SJSA1 (cell line): ENCODE data around the gene WDR37. TPM values are rescaled to one million over a fixed set of nuclear protein-coding genes. Genes with fewer than 3 reads are reported as not detected.

Experiments
- DNase-seq, 2 experiments: peaks; one replicate each; pipeline ENCODE4 v3.0.0-alpha.2; 2015 to 2020; ENCODE audit warnings: low spot score in 2 of 2, low read depth in 1 of 2
- H3K27ac ChIP-seq: fragments of 250-450 bp; sonication (Bioruptor Pico); 2 replicates; pipeline ENCODE4 v1.5.1; 2020; ENCODE audit warnings: mild to moderate bottlenecking, moderate library complexity
- H3K27me3 ChIP-seq: fragments of 250-450 bp; sonication (Bioruptor Pico); replicated peaks from 2 replicates; pipeline ENCODE4 v1.5.1; 2020; ENCODE audit warnings: mild to moderate bottlenecking, moderate library complexity
- H3K36me3 ChIP-seq: fragments of 250-450 bp; sonication (Bioruptor Pico); 2 replicates; pipeline ENCODE4 v1.5.1; 2020; ENCODE audit warnings: mild to moderate bottlenecking
- H3K4me1 ChIP-seq: fragments of 250-450 bp; sonication (Bioruptor Pico); replicated peaks from 2 replicates; pipeline ENCODE4 v1.6.1; 2021; ENCODE audit warnings: mild to moderate bottlenecking
- H3K4me3 ChIP-seq: fragments of 250-450 bp; sonication (Bioruptor Pico); 2 replicates; pipeline ENCODE4 v1.5.1; 2020; ENCODE audit warnings: mild to moderate bottlenecking
- H3K9me3 ChIP-seq: fragments of 250-450 bp; sonication (Bioruptor Pico); replicated peaks from 2 replicates; pipeline ENCODE4 v1.5.1; 2020; ENCODE audit warnings: mild to moderate bottlenecking
- total RNA-seq: library from RNA; depleted of rRNA; stranded (reverse); fragments of >200 nt; shearing (Covaris generic); gene quantifications from 2 replicates; pipeline ENCODE4 v1.2.3, GENCODE V29; 2014

WDR37 gene
- total RNA-seq, 1 experiment from 2014 or later: 8.1 TPM

DNA sequence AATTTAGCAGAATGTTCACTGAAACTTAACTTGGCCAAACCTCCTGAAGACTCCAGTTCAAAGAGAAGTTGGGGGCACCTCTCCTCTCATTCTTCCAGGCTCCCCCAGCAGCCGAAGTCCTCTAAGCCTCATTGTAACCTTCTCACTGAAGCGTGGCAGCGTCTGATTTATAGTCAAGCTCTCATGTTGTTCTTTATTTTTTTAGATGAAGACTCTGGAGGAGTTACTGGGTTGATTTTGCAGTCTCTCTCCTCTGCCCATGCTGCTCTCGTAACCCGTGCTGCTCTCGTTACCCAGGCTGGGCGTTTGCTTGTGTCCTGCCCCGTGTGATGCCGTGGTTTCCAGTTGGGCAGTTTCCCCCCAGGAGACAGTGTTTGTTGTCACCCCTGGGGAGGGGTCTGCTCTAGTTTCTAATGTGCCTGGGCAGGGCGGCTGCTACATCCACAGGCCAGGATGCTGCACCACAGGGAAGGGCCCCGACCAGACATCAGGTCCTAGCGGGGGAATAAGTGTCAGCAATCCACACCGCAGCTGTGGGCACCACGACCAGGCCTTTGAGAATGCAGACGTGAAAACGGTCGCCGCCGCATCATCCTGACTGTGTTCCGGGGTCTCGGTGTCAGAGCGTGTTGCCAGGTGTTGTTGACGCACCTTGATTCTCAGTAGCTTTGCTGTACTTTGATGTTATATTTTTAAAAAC, 65.2 kb downstream of the WDR37 start:
- H3K4me3 ChIP-seq: no peak overlapping the region
- H3K27me3 ChIP-seq: no peaks in the 10 kb centered on the region
- peak in 1 of 2 experiments; percentile 40 for DNase-seq
- H3K4me1 ChIP-seq: no peaks in the 10 kb centered on the region
- H3K27ac ChIP-seq: no peak overlapping the region
- peaks cover 70% of the 10 kb centered on the region for H3K36me3 ChIP-seq
- no peaks in the 10 kb centered on the region for H3K9me3 ChIP-seq

DNA sequence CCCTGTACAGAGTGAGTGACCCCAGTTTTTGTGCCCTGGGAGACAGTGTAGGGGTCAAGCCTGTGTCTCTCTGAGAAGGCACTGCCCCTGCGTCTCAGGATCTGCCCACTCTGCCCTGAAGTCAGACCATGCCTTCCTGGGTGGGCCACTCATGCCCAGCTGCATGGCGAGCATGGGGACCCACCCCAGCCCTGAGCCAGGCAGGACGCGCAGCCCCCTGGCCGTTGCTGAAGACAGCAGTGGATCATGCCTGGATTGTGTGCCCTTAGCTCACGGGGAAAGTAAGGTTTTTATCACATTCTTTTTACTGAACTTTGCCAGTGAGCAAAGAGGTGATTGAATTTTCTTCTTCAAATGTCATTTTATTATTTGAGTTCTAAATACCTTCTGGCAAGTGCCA, 66.2 kb downstream of the WDR37 start:
- Histone ChIP-seq H3K9me3 (no peaks in the 10 kb centered on the region), H3K27me3 (no peaks in the 10 kb centered on the region), H3K4me3 (no peak overlapping the region), H3K4me1 (no peaks in the 10 kb centered on the region), H3K27ac (no peak overlapping the region), H3K36me3 (peaks cover 61% of the 10 kb centered on the region)
- DNase-seq: peak in 1 of 2 experiments; percentile 26

DNA sequence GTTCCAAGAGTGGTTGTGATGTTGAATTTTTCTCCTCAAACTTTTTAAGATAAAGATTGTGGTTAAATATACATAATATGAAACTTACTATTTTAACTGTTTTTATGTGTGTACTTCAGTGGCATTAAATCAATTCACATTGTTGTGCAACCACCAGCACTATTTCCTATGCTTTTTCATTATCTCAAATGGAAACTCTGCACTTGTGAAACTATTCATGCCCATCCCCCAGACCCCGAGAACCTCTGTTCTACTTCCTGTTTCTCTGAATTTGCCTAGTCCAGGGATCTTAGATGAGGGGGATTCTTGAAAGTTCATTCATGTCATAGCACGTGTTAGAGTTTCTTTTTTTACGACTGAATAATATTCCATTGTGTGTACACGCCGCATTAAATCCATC, 67.0 kb downstream of the WDR37 start:
- DNase-seq: no peak
- H3K27ac ChIP-seq: no peak overlapping the region
- no peak overlapping the region for H3K4me3 ChIP-seq
- no peaks in the 10 kb centered on the region for H3K27me3 ChIP-seq
- peaks cover 60% of the 10 kb centered on the region for H3K36me3 ChIP-seq
- H3K4me1 ChIP-seq: no peaks in the 10 kb centered on the region
- no peaks in the 10 kb centered on the region for H3K9me3 ChIP-seq

DNA sequence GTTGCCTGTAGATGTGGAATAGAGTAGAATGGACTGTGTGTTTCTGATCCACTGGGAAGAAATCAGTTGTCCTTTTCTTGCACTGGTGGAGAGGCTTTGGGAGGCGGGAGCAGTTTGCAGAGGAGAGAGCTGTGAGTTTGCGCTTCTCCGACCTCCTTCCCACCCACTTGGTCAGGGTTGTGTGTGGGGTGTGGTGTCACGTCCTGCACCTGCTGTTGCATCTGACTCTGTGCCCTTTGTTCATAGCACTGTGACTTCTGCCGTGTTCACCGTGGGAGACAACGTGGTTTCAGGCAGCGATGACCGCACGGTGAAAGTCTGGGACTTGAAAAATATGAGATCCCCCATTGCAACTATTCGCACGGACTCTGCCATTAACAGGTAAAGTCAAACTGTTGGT, 67.8 kb downstream of the WDR37 start:
- H3K4me1 ChIP-seq: no peaks in the 10 kb centered on the region
- peak in 1 of 2 experiments; percentile 30 for DNase-seq
- H3K27me3 ChIP-seq: no peaks in the 10 kb centered on the region
- no peaks in the 10 kb centered on the region for H3K9me3 ChIP-seq
- H3K4me3 ChIP-seq: no peak overlapping the region
- peaks cover 63% of the 10 kb centered on the region for H3K36me3 ChIP-seq
- H3K27ac ChIP-seq: no peak overlapping the region

- Histone ChIP-seq H3K4me1 (no peaks in the 10 kb centered on the region), H3K4me3 (no peak overlapping the region), H3K27me3 (no peaks in the 10 kb centered on the region), H3K27ac (no peak overlapping the region), H3K9me3 (no peaks in the 10 kb centered on the region), H3K36me3 (peaks cover 67% of the 10 kb centered on the region)
- DNase-seq: peak in 1 of 2 experiments; percentile 20
These were observed 68.6 kb downstream of the WDR37 start for GRCh38 chr10:1124796-1125195.

- Histone ChIP-seq H3K4me3 (no peak overlapping the region), H3K27me3 (no peaks in the 10 kb centered on the region), H3K4me1 (no peaks in the 10 kb centered on the region), H3K9me3 (no peaks in the 10 kb centered on the region), H3K36me3 (peaks cover 74% of the 10 kb centered on the region), H3K27ac (no peak overlapping the region)
- peak in 1 of 2 experiments; percentile 28 for DNase-seq
These were observed 70.3 kb downstream of the WDR37 start for GRCh38 chr10:1126461-1126860.

- Histone ChIP-seq H3K27ac (no peak overlapping the region), H3K27me3 (no peaks in the 10 kb centered on the region), H3K4me1 (no peaks in the 10 kb centered on the region), H3K4me3 (no peak overlapping the region), H3K36me3 (peaks cover 67% of the 10 kb centered on the region), H3K9me3 (no peaks in the 10 kb centered on the region)
- peak in 1 of 2 experiments; percentile 31 for DNase-seq
These were observed 71.4 kb downstream of the WDR37 start for GRCh38 chr10:1127629-1128028.

- Histone ChIP-seq H3K4me3 (no peak overlapping the region), H3K27me3 (no peaks in the 10 kb centered on the region), H3K27ac (no peak overlapping the region), H3K36me3 (peaks cover 65% of the 10 kb centered on the region), H3K4me1 (no peaks in the 10 kb centered on the region), H3K9me3 (no peaks in the 10 kb centered on the region)
- DNase-seq: no peak
These were observed 71.9 kb downstream of the WDR37 start for GRCh38 chr10:1128115-1128514.

DNA sequence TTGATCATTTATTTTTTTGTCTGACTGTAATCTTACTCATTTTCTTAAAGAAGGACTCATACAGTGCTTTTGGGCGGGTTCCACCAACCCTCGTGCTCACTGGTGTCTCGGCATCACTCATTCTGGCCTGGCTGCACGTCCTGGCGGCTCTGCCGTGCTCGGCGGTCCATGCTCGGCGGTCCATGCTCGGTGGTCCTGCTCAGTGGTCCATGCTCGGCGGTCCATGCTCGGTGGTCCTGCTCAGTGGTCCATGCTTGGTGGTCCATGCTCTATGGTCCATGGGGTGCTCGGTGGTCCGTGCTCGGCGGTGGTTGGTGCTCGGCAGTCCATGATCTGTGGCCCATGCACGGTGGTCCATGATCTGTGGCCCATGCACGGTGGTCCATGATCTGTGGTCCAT, 72.5 kb downstream of the WDR37 start:
- Histone ChIP-seq H3K9me3 (no peaks in the 10 kb centered on the region), H3K36me3 (peaks cover 60% of the 10 kb centered on the region), H3K4me1 (no peaks in the 10 kb centered on the region), H3K27ac (no peak overlapping the region), H3K27me3 (no peaks in the 10 kb centered on the region), H3K4me3 (no peak overlapping the region)
- peak in 1 of 2 experiments; percentile 32 for DNase-seq

DNA sequence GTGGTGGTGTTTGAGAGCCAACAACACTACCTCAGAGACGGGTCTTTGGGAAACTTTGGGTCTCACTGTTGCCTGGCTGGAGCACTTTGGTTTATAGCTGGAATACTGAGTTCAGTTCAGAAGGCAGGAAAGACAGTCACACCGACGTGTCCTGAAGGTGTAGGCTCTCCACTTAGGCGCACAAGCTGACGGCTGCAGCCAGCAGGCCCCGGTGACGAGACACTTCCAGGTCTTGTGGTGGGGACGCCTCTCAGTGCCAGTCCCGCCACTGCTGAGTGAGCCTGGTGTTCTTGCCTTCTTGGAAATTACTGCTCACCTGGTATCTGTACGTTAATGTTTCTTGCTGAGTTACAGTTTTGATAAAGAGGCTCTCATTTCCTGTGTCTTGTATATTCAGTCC, 74.0 kb downstream of the WDR37 start:
- H3K4me3 ChIP-seq: no peak overlapping the region
- no peaks in the 10 kb centered on the region for H3K9me3 ChIP-seq
- H3K27ac ChIP-seq: no peak overlapping the region
- DNase-seq: peak in 1 of 2 experiments; percentile 20
- H3K4me1 ChIP-seq: no peaks in the 10 kb centered on the region
- H3K36me3 ChIP-seq: peaks cover 46% of the 10 kb centered on the region
- no peaks in the 10 kb centered on the region for H3K27me3 ChIP-seq

DNA sequence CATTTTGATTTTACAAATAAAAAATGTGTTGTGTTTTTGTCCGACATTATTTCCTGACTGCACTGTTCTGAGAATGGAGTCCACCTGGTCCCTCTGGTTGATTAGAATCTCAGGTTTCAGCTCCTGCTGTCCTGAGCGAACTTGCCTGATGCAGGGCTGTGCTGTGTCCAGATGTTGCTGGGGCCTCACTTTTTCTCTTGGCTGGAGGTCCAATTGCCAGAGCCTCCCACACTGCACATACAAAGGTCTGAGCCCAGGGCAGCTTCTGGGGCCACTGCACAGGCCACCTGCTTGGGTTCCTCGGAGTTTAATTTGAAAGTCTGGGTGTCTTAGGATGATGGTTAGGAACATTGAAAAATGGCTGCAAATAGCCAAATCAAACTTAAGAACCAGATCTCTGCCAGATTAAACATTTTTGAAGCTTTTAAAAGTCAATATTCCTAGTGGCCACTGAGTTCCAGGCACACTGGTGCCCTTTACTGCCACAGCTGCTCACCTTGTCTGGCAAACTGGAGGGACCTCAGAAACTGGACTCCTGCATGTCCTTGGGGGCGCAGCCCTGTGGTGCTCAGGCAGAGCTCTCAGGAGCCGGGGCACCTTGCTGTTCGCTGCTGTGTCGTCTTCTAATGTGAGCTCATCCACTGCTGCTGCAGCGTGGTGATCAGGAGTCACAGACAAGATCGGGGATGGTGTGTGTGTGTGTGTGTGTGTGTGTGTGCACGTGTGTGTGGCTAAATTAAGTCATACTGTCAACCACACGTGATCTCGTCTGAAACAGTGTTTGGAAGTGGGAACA, 75.0 kb downstream of the WDR37 start:
- DNase-seq: peak in 1 of 2 experiments; percentile 23
- Histone ChIP-seq H3K36me3 (peaks cover 39% of the 10 kb centered on the region), H3K9me3 (no peaks in the 10 kb centered on the region), H3K4me3 (no peak overlapping the region), H3K27ac (no peak overlapping the region), H3K4me1 (no peaks in the 10 kb centered on the region), H3K27me3 (no peaks in the 10 kb centered on the region; the same call in 1 of the 2 replicates)

- no peaks in the 10 kb centered on the region for H3K9me3 ChIP-seq
- no peaks in the 10 kb centered on the region for H3K4me1 ChIP-seq
- no peak overlapping the region for H3K4me3 ChIP-seq
- no peaks in the 10 kb centered on the region; the same call in 1 of the 2 replicates for H3K27me3 ChIP-seq
- H3K27ac ChIP-seq: no peak overlapping the region
- H3K36me3 ChIP-seq: peaks cover 39% of the 10 kb centered on the region
- DNase-seq: peak in 1 of 2 experiments; percentile 34
These were observed 76.4 kb downstream of the WDR37 start for GRCh38 chr10:1132584-1132983.

- H3K9me3 ChIP-seq: no peaks in the 10 kb centered on the region
- peaks cover 34% of the 10 kb centered on the region for H3K36me3 ChIP-seq
- no peaks in the 10 kb centered on the region; the same call in 1 of the 2 replicates for H3K27me3 ChIP-seq
- H3K27ac ChIP-seq: no peak overlapping the region
- no peaks in the 10 kb centered on the region for H3K4me1 ChIP-seq
- H3K4me3 ChIP-seq: no peak overlapping the region
- DNase-seq: peak in 1 of 2 experiments; percentile 27
These were observed 77.4 kb downstream of the WDR37 start for GRCh38 chr10:1133495-1134045.

DNA sequence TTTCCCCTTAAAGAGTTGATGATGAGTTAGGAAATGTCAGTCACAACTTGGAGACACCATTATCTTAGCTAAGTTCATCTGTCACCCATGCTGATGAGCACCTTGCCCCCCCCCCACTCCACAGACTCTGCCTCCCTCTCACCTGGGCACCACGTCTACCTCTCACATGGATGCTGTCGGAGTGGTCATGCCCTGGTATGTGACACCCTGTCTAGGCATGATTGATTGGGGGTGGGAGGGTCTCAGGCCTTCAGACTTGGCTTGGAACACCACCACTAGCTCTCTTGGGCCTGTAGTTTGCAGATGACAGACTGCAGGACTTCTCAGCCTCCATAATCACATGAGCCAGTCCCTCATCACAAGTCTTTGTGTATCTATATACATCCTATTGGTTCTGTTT, 78.0 kb downstream of the WDR37 start:
- Histone ChIP-seq H3K27me3 (no peaks in the 10 kb centered on the region; the same call in 1 of the 2 replicates), H3K4me1 (no peaks in the 10 kb centered on the region), H3K36me3 (peaks cover 28% of the 10 kb centered on the region), H3K27ac (no peak overlapping the region), H3K4me3 (no peak overlapping the region), H3K9me3 (no peaks in the 10 kb centered on the region)
- peak in 1 of 2 experiments; percentile 27 for DNase-seq
